ENCODE results near the gene SHC4. TPM values are rescaled to one million over a fixed set of nuclear protein-coding genes. Genes with fewer than 3 reads are reported as not detected.

The SHC4 gene
- total RNA-seq, 1 donor from 2014 or later: 0.84 TPM

GRCh38 chr15:48888191-48888590, 75.5 kb downstream of the SHC4 start:
- intact Hi-C loops (cut with micrococcal nuclease): loop anchor here (1.0 to 2.0 kb wide), 2 partner anchors 10 to 37 kb away; partner anchors contain the start of gene EID1

- intact Hi-C loops (cut with micrococcal nuclease): no loop called here
These were observed 76.6 kb downstream of the SHC4 start for GRCh38 chr15:48887144-48887543.

GRCh38 chr15:48883699-48884098, 80.0 kb downstream of the SHC4 start:
- intact Hi-C loops (cut with micrococcal nuclease): no loop called here

GRCh38 chr15:48880070-48880634, 83.6 kb downstream of the SHC4 start:
- intact Hi-C loops (cut with micrococcal nuclease): no loop called here

- intact Hi-C loops (cut with micrococcal nuclease): loop anchor here (1.0 to 2.0 kb wide), 8 partner anchors 10 to 1477 kb away; partner anchors contain the start of genes CEP152, COPS2, FAM227B and GABPB1
These were observed 85.8 kb downstream of the SHC4 start, which contains the start of gene EID1 for GRCh38 chr15:48877630-48878595. Gene EID1, plus strand, starts transcription at chr15:48878134. Its CDS starts 43 bp downstream, at chr15:48878177.

GRCh38 chr15:48876057-48876456, 87.7 kb downstream of the SHC4 start:
- intact Hi-C loops (cut with micrococcal nuclease): no loop called here

- intact Hi-C loops (cut with micrococcal nuclease): no loop called here
These were observed 88.3 kb downstream of the SHC4 start for GRCh38 chr15:48875241-48875960.

- intact Hi-C loops (cut with micrococcal nuclease): no loop called here
These were observed 91.1 kb downstream of the SHC4 start for GRCh38 chr15:48872632-48873031.

GRCh38 chr15:48871542-48871941, 92.2 kb downstream of the SHC4 start:
- intact Hi-C loops (cut with micrococcal nuclease): no loop called here

- intact Hi-C loops (cut with micrococcal nuclease): no loop called here
These were observed 93.8 kb downstream of the SHC4 start for GRCh38 chr15:48869966-48870365.

GRCh38 chr15:48868536-48868935, 95.2 kb downstream of the SHC4 start:
- intact Hi-C loops (cut with micrococcal nuclease): no loop called here

- intact Hi-C loops (cut with micrococcal nuclease): no loop called here
These were observed 95.7 kb downstream of the SHC4 start for GRCh38 chr15:48868023-48868422.

GRCh38 chr15:48866141-48866563, 97.6 kb downstream of the SHC4 start:
- intact Hi-C loops (cut with micrococcal nuclease): no loop called here

- intact Hi-C loops (cut with micrococcal nuclease): no loop called here
These were observed 98.2 kb downstream of the SHC4 start for GRCh38 chr15:48865370-48866079.

- intact Hi-C loops (cut with micrococcal nuclease): loop anchor here (1.0 to 5.0 kb wide), 7 partner anchors 104 to 1283 kb away; no protein-coding TSS in a partner anchor
These were observed 101.0 kb downstream of the SHC4 start for GRCh38 chr15:48862705-48863104.

GRCh38 chr15:48861813-48862431, 101.8 kb downstream of the SHC4 start:
- intact Hi-C loops (cut with micrococcal nuclease): loop anchor here (1.0 to 5.0 kb wide), 8 partner anchors 104 to 1283 kb away; partner anchors contain the start of gene COPS2

GRCh38 chr15:48859426-48859825, 104.3 kb downstream of the SHC4 start:
- intact Hi-C loops (cut with micrococcal nuclease): no loop called here

- intact Hi-C loops (cut with micrococcal nuclease): no loop called here
These were observed 105.3 kb downstream of the SHC4 start for GRCh38 chr15:48858401-48858800.

- intact Hi-C loops (cut with micrococcal nuclease): no loop called here
These were observed 106.8 kb downstream of the SHC4 start for GRCh38 chr15:48856942-48857341.
